Activated CD4-positive, alpha-beta T cell treated with anti-CD3 and anti-CD28 coated beads for 24 hours (primary cell): ENCODE data around the gene SCYL3.
A peak's percentile ranks its signal among the peaks of the same experiment; 100 is the strongest.
"Not testable (repeated sequence)": the region's sequence is repeated elsewhere in the genome, so short reads cannot be mapped to it uniquely, and the experiment has no call there.

Source experiments
- DNase-seq, 2 donors: peaks; one replicate each; pipeline ENCODE4 v3.0.0-alpha.2; 2020; ENCODE audit warnings: low read depth in 2 of 2

Gene SCYL3

DNA sequence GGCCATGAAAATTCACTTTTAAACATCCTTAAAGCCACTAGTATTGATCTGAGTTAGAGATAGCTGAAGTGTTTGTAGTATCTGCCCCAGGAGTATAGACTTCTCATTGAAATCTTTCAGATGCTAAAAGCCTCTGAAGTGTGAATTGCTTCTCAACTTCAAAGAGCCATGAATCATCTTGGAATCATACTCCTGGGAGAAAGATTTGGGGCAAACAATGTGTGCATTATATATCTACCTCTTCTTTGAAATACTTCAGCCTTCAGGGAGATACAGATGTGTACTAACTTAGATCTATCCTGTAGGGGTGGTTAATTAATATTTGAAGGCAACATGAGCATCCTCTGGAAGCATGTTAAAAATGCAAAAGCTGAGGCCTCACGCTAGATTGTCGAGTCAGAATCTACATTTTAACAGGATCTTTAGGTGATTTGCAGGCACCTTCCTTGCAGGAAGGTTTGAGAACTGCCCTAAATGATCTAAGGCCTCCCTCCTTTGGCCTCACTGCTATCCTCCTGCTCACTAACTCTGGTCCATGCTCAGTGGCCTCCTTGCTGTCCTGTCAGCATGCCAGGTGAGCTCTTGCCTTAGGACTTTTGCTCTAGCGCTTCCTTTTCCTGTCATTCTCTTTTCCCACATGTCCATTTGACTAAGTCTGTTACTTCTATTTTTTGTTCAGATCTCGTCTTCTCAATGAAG lies 6.0 kb upstream of the SCYL3 start:
- no peak for DNase-seq

DNA sequence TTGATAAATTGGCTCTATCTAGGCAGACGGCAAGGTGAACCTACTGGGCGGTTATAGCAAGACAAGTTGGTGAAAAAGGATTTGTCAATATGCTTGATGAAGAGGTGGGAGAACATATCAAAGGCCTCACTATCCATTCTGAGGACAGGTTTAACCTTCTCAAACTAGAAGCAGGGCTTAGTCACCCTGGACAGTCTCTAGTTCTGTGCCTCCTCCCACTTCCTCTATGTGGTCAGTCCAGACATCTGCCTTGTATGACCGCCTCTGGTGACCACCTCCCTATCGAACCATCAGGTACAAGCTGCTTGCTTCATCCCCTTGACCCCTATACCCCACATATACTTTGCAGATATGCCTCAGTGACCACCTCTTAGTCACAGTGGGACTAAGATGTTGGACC lies 2.3 kb upstream of the SCYL3 start:
- DNase-seq = no peak

DNA sequence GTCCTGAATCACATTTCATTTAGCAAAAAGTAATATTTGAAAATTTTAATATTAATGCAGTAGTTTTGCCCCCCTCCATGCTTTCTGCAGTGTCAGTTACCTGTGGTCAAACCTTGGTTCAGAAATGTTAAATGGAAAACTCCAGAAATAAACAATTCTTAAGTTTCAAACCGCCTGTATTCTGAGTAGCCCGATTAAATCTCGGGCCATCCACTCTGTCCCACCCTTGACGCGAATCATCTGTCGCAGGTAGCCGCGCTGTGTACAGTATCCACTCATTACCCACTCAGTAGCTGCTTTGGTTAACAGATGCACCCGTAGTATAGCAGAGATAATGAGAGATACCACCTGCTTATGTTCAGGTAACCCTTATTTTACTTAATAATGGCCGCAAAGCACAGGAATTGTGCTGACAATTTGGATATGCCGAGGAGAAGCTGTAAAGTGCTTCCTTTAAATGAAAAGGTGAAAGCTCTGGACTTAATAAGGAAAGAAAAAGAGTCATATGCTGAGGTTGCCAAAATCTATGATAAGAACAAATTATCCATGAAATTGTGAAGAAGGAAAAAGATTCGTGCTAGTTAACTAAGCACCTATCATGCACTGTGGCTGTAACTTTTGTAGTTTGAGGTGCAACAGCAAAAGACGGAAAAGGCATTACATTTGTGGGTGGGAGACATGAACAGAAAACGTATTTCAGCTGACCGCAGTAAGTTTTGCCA lies 889 bp upstream of the SCYL3 start:
- DNase-seq = no peak

DNA sequence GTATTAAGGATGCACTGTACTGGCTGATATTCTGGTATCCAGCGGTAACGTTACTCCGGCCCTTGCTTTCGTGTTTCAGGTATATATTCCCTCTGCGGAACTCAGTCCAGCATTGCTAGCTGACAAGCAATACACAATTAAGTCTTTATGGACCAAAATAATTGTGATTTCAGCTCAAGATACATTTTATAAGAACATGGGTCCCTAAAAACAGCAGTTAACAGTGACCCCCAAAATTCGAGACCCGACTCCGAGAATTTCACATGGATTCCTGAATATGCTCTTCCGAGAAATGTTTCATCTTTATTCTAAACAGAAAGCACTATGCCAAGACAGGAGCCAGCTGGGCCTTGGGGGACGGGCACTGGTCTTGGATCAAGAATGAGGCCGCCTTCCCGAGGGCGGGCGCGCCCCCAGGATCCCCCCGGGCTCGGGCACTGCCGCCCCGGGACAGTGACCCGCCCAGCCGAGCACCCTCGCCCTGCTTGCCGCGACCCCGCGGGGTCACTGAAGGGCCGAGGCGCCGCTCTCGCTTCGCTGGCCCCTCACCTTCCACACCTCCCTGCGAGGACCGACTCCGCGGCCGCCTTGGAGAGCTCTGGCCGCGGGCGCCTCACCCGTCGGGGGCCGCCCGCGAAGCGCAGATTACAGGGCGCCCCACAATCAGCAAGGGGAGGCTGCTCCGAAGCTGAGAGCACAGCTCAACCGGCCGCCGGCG lies 610 bp downstream of the SCYL3 start:
- DNase-seq = peak in 1 of 2 donors; percentile 1

DNA sequence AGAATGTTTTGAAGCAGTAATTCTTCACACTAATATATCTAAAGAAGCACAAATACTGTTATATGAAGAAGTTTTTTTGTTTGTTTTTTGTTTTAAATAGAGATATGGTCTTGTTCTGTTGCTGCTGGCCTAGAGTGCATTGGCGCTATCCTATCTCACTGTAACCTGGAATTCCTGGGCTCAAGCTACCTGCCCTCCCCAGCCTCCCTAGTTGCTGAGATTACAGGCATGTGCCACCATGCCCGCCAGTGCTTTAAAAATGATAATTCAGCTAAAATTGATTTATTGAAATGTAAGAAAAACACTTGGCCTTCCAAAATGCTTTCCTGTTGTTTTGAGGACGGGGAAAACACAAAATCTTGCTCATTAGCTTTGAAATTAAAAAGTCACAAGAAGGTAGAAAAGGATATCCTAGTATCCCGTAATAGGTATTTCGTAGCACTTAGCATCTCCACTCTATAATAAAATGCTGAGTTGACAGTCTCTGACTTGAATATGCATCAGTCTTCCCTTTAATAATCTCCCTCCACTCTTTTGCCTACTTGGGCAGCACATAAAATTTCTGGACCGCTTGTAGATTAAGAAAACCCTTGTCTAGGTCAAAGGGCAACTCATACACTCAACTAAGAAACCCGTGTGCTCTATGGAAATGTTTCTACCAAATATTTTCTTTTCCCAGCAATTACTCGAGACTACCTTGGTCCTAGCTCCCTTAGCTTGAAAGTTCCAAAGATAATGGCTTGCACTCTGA lies 1.3 kb downstream of the SCYL3 start:
- DNase-seq = no peak

DNA sequence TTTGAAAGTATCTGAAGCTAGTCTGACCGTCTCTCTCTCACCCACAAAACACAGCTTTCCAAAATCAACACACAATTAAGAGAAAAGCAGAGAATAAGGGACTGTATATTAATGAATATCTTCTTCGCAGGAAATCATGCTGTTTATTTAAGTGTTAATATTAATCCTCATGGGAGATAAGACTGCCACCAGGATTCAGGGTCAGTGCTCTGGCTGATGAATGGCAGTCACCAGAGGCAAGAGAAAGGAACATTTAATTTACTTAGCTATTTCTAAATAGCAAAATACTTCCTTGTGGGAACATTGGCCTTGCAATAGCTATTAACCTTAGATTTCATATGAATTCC lies 2.2 kb downstream of the SCYL3 start:
- DNase-seq = no peak

DNA sequence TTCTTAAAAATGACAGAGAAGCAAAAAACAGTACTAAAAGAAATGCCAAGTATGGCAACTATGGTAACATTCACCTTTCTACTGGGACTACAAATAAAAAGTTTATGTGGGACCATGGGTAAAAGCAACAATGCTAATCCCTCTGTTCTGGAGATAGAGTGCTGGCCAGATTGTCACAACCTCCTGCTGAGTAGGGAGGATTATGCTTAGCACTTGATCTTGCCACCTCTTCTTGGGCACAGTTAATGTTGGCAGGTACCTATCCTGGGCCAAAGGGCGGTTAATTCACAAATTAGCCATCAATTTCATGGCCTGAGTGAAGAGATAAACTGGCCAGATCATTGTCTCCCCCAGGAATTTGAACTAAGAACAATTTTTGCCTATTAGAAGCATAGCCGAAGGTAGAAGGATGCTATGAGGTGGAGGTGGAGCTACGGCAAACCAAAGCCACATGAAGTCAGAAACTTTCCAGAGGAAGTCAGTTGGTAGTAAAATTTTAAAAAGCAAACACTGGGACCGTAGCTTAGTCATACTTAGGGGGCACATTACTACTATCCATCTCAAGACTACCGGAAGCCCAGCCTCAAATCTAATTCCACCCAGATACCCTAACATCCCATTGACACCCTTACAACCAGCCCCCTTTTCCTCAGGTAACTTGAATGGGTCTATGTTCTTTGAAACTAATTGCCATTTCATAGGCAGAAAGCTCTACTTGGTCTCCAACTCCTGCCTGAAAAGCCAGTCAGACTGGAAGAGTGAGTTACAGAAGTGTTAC lies 2.7 kb downstream of the SCYL3 start:
- peak in 1 of 2 donors; percentile 7 for DNase-seq

DNA sequence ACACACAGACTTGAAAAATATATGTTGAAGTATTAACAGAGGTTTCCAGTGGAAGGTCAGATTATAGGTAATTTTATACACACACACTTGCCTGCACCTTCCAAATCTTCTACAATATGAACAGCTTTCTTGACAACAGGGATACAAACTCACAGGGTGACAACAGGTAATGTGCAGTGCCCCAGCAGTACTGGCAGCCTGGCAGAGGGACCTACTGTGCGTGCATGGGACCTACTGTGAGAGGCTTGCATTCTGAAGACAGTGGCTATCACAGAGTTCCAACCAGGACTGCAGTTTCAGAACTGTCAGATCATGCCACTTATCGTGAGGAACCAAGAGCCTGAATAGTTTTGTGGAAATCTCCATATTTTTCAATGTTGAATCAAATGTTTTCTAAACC lies 3.8 kb downstream of the SCYL3 start:
- no peak for DNase-seq

DNA sequence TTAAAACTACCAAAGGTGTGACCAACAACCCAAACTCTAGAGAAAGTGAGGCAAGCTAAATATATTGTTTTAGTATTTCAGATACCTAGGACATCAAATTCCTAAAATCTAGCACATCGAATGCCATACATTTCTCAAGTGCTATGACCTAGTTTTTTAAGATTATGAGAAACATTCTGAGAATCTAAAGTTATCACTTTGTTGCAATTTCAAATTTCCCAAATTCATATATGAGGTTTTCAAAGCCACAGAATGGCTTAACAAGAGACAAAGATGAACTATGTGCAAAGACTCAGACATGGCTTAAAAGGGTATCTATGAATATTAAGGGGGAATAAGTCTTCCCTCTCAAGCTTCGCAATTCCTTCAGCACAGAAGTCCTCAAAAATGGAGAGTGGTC lies 6.8 kb downstream of the SCYL3 start:
- no peak for DNase-seq

DNA sequence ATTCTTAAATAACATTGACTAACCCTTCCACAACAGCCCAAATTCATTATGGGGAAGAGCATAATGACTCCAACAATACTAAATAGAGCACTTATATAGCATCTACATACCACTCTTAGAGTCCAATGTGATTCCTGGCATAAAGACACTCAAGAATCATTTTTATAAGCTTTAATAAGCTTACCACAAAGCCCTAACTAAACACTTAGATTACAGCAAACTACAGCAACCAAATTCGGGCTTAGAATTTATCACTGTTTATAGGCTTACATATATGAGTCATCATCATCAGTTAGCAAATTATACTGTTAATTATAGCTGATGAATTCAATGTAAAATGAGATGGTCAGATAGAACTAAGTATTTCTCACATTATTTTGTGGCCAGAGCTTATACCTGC lies 7.3 kb downstream of the SCYL3 start:
- no peak for DNase-seq

DNA sequence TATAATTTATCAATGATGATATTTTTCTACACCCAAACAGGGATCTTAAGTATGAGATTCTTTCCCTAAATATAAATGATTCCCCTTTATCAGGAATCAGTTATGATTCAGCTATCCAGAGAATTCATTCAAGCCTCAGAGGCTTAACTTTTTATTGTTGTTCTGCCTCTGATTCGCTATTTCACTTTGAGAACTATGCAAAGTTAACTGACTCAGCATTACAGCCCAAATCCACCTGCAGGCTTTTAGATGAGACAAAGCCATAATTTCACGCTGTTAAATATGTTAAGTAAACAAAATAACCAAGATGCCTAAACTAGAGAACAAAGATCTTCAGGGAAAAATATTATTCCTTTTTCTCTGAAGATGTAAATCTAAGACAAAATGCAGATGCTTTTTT lies 8.5 kb downstream of the SCYL3 start:
- DNase-seq = no peak

DNA sequence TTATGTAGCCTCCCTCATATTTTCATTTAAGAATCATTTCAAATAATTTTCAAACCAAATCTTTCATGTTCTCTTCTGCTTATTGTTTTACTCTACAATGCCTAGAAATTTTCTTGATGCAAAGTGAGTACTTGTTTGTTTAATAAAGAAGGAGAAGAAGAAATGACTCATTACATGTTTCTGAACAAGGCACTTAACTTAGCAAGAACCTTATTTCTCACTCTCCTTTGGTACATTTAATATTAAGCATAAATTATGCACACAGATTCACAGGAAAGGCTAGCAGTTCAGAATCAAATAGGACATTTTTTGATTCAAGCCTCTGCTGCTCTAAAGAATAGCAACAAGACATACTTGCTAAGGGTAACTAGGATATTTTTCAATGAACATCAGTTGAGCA lies 9.1 kb downstream of the SCYL3 start:
- DNase-seq = no peak

DNA sequence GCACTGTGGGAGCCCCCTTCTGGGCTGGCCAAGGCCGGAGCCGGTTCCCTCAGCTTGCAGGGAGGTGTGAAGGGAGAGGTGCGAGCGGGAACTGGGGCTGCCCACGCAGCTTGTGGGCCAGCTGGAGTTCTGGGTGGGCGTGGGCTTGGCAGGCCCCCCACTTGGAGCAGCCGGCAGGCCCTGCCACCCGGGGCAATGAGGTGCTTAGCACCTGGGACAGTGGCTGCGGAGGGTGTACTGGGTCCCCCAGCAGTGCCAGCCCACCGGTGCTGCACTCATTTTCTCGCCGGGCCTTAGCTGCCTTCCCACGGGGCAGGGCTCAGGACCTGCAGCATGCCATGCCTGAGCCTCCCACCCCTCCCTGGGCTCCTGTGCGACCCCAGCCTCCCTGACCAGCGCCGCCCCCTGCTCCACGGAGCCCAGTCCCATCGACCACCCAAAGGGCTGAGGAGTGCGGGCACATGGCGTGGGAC lies 11.6 kb downstream of the SCYL3 start:
- no peak for DNase-seq

DNA sequence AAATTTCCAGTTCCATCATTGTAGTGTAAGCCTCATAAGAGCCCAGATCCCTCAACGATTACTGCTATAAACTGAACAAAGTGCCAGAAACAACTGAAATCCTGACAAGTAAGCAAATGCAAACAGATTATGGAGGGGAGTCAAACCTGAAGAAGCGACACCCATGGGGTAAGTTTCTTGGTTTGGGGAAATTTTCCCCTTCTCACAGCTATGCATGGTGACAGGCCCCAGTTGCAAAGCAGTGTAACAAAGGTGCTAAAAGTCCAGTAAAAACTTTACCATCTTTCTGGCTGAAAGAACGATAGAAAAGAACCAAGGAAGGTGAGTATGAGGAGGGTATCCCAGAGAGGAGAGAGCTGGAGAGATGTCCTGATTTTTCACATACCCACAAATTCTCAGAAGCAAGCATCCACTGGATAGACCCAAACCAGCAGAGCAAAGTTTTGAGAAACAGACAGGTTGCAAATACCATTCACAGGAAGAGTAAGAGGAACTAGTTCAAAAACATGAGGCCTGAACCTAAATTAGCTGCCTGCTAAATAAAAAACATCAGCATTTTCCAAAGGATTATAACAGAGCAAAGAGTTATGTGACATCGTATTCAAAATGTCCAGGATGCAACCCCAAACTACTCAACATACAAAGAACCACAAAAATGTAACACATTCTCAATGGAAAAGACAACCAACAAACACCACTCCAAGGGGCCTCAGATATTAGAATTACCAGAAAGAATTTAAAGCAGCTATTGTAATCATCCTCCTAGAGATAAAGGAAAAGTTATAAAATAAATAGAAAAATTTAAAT lies 14.5 kb downstream of the SCYL3 start:
- no peak for DNase-seq

DNA sequence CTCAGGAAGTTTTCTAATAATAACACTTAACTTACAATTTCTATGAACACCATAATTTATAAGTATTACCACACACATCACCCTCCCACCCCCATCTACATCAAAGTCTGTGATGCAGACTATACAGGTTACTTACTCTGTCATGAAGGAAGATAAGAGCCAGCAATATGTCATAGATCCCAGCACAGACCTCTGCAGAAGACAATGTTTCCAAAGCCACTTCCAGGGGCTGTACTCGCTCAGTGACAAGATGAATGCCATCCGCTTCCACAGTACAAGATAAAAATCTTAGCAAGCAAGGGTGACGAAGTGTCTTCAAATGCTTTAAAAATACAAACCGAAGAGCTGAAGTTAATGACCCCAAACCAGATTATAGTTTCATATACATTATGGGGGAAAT lies 15.2 kb downstream of the SCYL3 start:
- DNase-seq = no peak

DNA sequence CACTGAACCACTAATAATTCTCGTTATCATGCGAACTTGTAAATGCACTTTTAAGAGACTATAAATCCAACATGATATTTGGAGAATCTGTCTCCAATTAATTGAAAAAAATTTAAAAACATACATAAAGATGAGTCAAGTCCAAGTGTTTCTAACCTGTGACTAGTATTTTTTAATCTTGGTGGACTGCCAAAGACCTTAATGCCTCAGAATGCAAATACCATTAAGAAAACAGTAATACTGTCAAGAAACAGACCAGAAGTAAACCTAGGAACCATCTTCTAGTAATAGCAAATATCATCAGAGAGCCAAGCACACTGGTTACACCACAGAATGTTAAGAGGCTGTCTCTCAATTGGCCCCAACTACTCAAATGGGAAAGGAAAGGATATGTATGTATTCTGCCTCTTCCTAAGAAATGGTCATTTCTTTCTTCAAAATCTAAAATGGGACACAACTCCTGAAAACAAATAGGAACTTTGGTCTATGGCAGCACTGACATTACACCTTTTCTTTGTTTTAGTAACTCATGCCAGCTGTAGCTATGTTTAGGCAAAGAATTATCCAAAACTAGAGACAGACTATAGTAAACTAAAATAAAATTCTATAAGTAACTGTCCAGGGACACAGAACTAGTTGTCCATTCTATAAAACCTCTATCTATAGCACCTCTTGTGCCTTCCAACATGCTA lies 15.8 kb downstream of the SCYL3 start:
- DNase-seq = no peak

DNA sequence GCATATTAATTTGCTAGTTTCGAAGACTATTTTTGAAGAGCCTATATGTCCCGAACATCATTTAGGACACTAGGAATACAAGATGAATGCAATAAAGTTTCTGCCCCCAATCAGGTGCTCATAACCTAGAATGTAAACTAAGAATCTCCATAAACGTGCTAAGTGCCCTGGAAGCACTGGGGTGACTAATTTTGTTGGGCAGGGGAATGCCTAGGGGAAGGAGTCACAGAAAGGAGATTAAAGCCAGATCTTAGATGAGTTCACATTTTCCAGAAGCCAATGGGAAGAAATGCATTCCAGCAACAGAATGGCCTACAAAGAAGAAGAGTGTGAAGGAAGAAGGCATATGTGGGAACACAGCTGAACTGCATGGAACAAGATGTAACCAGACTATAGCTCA lies 19.5 kb downstream of the SCYL3 start:
- DNase-seq = no peak

DNA sequence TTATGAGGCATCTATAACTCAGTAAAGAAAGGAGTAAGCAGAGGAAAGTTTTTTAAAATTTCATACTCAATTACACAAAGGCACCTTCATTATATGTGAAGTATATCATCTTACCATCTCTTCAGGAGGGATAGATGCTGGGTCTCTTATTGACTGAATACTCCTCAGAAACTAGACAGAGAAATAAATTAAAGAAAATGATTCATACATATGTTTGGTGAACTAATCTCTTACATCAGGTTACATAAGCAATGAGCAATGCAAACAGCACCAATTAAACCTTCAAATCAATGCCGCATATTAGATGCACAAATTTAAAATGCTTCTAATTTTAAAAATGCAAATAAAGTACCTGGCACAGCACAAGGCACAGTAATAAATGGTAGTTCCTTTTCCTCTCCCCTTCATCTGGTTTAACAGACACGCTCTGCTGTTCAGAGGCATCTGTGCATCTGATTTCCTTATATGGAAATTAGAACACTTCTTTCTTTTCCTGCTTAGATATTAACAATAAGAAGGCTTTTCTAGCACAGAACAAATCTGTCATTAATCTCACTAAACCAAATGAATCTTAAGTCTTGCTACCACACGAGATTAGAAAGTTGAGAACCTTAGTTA lies 20.0 kb downstream of the SCYL3 start:
- no peak for DNase-seq

DNA sequence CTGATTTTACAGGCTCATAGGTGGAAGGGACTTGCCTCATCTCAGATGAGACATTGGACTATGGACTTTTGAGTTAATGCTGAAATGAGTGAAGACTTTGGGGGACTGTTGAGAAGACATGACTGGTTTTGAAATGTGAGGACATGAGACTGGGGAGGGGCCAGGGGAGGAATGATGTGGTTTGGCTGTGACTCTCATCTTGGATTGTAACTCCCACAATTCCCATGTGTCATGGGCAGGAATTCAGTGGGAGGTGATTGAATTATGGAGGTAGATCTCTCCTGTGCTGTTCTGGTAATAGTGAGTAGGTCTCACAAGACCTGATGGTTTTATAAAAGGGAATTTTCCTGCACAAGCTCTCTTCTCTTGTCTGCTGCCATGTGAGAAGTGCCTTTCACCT lies 20.8 kb downstream of the SCYL3 start:
- DNase-seq = no peak

DNA sequence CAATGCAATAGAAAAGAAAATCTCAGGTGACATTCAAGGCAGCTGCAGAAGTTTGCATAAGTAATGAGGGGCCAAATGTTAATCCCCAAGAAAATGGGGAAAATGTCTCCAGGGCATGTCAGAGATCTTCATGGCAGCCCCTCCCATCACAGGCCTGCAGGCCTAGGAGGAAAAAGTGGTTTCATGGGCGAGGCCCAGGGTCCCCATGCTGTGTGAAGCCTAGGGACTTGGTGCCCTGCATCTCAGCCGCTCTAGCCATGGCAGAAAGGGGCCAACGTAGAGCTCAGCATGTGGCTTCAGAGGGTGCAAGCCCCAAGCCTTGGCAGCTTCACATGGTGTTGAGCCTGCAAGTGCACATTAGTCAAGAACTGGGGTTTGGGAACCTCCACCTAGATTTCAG lies 21.7 kb downstream of the SCYL3 start:
- DNase-seq = not testable (repeated sequence)
